GM19438 (cell line): ENCODE measurements around the gene TOM1L2.

Experiments used
- ATAC-seq: cut with Tn5 transposase; IDR thresholded peaks from one replicate; pipeline ENCODE4 v1.9.1; 2021; ENCODE audit warnings: low read depth; ENCODE audit not compliant: unreplicated experiment

Gene TOM1L2

GRCh38 chr17:17882082-17882581, 90.1 kb downstream of the TOM1L2 start:
- no peak for ATAC-seq

DNA sequence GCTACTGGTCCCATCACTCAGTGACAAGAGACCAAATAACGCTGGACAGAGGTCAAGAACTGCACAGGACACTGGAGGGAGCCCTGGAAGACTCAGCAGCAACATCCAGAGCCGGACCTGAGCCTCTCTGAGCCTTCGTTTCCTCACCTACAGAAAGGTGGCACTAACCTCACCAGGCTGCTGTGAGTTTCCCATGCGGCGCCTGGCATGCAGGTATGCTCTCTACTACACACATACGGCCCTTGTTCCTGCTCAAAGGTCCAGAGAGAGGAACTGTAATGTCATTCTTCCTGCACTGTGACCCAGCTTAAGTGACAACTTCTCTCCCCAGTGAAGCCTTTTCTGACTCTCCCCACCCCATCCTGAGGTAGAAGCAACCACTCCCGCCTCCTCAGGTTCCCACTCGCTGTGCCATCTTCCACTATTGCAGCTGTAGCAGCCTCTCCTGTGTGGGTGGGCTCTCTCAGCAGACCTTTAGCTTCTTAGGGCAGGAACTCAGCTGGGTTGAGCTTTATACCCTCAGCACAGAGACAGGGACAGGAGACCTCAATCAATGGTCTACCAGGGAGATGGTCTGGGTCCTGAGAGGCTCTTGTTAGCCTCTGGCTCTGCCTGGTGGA, 91.5 kb downstream of the TOM1L2 start:
- ATAC-seq, result no peak

- ATAC-seq, result no peak
Measured at GRCh38 chr17:17877529-17878358, 94.5 kb downstream of the TOM1L2 start.

DNA sequence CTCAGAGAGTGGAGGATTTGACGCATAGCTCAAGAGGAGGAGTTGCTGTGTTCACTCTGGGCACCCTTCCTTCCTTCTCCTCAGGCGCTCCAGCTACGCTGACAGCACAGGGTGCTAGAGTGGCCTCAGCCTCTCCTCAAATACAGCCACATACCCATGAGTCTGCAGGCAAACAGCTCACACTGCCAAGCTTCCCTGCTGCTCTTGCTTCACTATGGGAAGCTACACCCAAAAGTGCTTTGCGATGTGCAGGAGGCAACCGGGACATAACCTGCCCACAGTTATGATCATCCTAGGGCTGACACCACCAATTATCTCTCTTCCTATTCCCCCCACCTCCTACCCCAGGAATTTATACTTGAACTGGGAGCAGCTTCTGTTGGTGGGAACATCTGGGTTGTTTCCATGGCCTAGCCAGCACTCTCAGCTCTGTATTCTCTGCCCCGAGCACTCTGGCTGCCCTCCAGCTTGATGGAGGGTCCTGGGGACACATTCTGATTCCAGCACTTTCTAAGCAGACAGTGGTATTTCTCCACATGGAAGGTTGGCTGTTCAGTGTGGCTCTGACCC, 95.2 kb downstream of the TOM1L2 start:
- no peak for ATAC-seq

- ATAC-seq, result no peak
Measured at GRCh38 chr17:17874478-17874877, 97.7 kb downstream of the TOM1L2 start.

DNA sequence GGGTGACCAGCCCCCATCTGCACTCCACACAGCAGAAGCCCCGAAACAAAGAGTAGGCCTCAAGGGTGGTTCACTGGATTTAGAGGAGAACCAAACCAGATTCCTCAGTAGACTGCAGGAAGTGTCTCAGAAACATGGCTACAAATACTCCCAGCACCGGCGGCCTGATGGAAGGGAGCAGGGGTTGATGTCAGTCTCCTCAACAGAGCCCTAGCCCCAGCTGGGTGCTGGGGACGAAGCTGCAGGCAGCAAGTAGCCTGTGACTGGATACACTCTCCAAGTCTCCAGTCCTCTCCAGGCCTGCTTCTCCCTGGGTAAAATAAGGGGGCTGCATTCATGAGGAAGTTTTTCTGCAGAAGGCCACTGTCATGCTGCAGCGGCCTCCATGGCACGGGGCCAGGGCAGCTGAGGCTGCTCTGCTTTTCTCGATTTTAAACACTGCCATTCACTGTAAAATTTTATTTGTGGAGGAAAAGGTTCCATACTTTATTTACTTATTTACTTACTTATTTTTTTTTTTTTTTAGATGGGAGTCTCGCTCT, 98.7 kb downstream of the TOM1L2 start:
- ATAC-seq, result no peak

GRCh38 chr17:17872547-17873345, 99.5 kb downstream of the TOM1L2 start:
- ATAC-seq, result no peak

GRCh38 chr17:17871913-17872312, 100.3 kb downstream of the TOM1L2 start:
- no peak for ATAC-seq

GRCh38 chr17:17870247-17870646, 102.0 kb downstream of the TOM1L2 start:
- ATAC-seq, result no peak

DNA sequence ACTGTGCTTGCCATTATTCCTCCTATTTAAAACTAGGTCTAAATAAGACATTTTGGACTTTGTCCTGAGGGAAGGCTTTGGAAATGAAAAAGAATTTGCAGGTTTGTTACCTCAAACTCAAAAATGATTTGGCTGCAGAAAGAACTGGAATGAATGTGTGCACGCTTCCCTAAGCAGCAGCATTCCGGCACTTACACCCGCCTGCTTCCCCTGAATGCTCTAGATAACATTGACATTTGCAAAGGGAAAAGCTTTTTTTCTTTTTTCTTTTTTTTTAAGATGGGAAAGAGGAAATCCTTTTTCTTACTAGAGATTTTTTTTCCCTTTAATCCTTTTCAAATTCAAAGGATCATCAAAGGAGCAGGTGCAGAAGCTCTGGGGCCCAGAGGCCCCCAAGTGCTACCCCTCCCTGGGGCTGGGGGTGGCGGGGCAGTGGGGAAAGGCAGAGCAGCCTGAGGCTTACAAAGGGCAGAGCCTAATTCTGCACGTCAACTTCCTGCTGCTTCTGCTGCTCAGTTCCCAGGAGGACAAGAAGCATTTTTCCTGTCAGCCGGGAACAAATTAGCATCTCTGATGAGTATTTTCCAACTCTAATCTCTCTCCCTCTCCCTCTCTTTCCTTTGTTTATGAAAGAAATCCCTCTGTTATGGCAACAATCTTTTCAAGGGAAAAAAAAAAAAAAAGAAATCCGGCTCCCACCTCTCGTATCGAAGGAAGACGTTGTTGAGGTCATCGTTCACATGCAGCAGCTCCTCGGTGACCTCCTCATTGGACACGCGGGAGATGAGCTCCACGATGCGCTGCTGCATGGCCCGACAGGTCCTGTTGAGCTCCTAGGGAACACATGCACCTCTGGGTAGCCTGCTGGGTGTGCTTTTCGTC, 103.3 kb downstream of the TOM1L2 start:
- no peak for ATAC-seq

DNA sequence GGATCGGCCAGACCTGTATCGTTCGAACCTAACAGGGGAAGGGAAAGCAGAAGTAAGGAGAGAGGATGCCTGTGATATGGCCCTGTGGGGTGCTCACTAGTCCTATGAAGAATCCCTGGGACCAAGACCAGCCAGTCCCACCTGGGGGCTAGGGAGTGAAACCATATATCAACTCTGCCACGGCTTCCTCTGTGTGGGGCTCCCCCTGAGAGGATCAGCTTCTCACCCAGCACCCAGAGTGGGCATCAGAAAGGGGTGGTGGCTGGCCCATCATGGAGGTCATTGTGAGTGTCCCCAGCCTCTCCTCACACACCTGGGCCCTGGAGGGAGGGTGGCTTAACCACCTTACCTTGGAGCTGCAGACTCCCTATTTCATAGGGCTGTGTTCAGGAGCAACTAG, 105.3 kb downstream of the TOM1L2 start:
- ATAC-seq, result no peak

- no peak for ATAC-seq
Measured at GRCh38 chr17:17866425-17866824, 105.8 kb downstream of the TOM1L2 start.

GRCh38 chr17:17865035-17865434, 107.2 kb downstream of the TOM1L2 start:
- ATAC-seq, result no peak

GRCh38 chr17:17860766-17861107, 111.5 kb downstream of the TOM1L2 start:
- no peak for ATAC-seq

- ATAC-seq, result no peak
Measured at GRCh38 chr17:17859909-17860765, 112.1 kb downstream of the TOM1L2 start.

- ATAC-seq, result no peak
Measured at GRCh38 chr17:17857496-17857895, 114.7 kb downstream of the TOM1L2 start.

- no peak for ATAC-seq
Measured at GRCh38 chr17:17856386-17856785, 115.8 kb downstream of the TOM1L2 start.

DNA sequence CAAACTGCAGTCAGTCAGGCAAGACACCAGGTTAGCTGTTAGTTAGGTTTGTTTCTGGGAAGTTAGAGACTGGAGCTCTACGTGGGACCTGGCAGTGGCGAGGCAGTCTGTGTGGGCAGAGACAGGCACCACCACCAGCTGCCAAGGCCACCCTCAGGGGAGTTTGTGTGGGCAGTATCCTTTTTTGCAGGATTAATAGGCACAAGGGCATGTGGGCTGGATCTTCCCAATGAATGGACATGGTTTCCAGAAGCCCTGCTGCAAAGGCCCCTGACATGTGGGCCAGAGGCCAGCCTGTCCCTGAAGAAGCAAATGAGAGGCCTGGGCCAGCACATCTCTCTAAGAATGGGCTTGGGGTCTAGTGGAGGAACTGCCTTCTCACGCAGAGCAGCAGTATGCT, 116.2 kb downstream of the TOM1L2 start:
- no peak for ATAC-seq
